ENCODE results near the gene NF1. TPM values are rescaled to one million over a fixed set of nuclear protein-coding genes. Genes with fewer than 3 reads are reported as not detected.
"Not testable (repeated sequence)": the region's sequence is repeated elsewhere in the genome, so short reads cannot be mapped to it uniquely, and the experiment has no call there.

Gene NF1
- total RNA-seq, 2 donors from 2014 or later: 38.5 to 49.1 TPM

DNA sequence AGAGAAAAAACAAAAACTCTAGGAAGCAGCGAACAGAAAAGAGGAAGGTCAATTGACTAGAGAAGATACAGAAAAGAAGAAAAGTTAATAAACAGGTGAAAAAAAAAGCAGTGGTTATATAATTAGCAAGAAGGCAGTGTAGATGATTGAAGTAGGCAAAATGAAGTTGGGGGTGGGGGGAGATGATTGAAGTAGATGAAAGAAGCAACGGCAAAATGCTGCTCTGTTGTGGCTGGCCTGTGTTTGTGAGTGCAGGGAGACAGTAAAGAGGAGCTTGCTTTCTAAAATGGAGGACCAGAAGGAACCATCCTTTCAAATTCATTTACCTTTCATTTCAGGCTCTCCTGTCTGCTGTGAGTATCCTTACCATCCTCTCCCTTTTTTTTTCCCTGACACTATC, 215.5 kb downstream of the NF1 start:
- H3K4me1 ChIP-seq: no peaks in the 10 kb centered on the region
- H3K9ac ChIP-seq (ENCODE audit: low read depth in 2 of 2, low read length in 2 of 2): no peak overlapping the region
- no peaks in the 10 kb centered on the region for H3K9me3 ChIP-seq
- H3K27me3 ChIP-seq: no peaks in the 10 kb centered on the region
- peak overlapping the region; percentile 2 for H3K4me3 ChIP-seq
- intact Hi-C loops (cut with DNase I): no loop called here
- DNase-seq: no peak
- peak overlapping the region; percentile 53 for H3K27ac ChIP-seq
- TF ChIP-seq CTCF (IDR thresholded peaks at IDR 0.05): no peak
- H3K36me3 ChIP-seq: no peaks in the 10 kb centered on the region

DNA sequence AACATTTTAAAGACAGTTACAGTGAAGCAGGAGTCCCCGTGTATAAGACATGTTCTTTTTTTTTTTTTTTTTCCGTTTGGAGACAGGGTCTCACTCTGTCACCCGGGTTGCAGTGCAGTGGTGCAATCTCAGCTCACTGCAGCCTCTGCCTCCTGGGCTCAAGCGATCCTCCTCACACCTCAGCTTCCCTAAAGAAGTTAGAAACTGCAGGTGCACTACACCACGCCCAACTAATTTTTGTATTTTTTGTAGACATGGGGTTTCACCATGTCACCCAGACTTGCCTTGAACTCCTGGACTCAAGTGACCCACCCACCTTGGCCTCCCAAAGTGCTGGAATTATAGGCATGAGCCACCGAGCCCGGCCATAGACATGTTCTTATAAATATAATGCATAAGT, 216.1 kb downstream of the NF1 start:
- H3K36me3 ChIP-seq: no peaks in the 10 kb centered on the region
- no peak overlapping the region for H3K4me3 ChIP-seq
- no peak for DNase-seq
- no peaks in the 10 kb centered on the region for H3K27me3 ChIP-seq
- intact Hi-C loops (cut with DNase I): no loop called here
- H3K9me3 ChIP-seq: no peaks in the 10 kb centered on the region
- TF ChIP-seq CTCF (IDR thresholded peaks at IDR 0.05): no peak
- peak overlapping the region; percentile 53 for H3K27ac ChIP-seq
- H3K9ac ChIP-seq (ENCODE audit: low read depth in 2 of 2, low read length in 2 of 2): no peak overlapping the region
- no peaks in the 10 kb centered on the region for H3K4me1 ChIP-seq

GRCh38 chr17:31311526-31311925, 216.7 kb downstream of the NF1 start:
- H3K27me3 ChIP-seq: no peaks in the 10 kb centered on the region
- H3K27ac ChIP-seq: peak overlapping the region; percentile 53
- TF ChIP-seq CTCF (IDR thresholded peaks at IDR 0.05): no peak
- H3K9me3 ChIP-seq: no peaks in the 10 kb centered on the region
- peak overlapping the region in 1 of 2 donors; percentile 46 for H3K9ac ChIP-seq (ENCODE audit: low read depth in 2 of 2, low read length in 2 of 2)
- no peaks in the 10 kb centered on the region for H3K4me1 ChIP-seq
- H3K36me3 ChIP-seq: no peaks in the 10 kb centered on the region
- intact Hi-C loops (cut with DNase I): no loop called here
- no peak for DNase-seq
- peak overlapping the region; percentile 25 for H3K4me3 ChIP-seq

DNA sequence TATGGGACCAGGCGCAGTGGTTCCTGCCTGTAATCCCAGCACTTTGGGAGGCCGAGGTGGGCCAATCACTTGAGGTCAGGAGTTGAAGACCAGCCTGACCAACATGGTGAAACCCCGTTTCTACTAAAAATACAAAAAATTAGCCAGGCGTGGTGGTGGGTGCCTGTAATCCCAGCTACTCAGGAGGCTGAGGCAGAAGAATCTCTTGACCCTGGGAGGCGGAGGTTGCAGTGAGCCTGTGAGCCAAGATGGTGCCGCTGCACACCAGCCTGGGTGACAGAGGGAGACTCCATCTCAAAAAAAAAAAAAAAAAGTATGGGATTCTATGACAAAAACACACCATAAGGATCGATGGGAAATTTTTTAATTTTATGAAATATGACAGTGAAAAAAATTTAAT, 217.4 kb downstream of the NF1 start:
- DNase-seq; H3K27me3 ChIP-seq; intact Hi-C loops (cut with DNase I); H3K9ac ChIP-seq (ENCODE audit: low read depth in 2 of 2, low read length in 2 of 2); H3K4me1 ChIP-seq; H3K9me3 ChIP-seq; H3K36me3 ChIP-seq: not testable (repeated sequence)
- Histone ChIP-seq H3K4me3 (peak overlapping the region; percentile 25), H3K27ac (peak overlapping the region; percentile 53)

DNA sequence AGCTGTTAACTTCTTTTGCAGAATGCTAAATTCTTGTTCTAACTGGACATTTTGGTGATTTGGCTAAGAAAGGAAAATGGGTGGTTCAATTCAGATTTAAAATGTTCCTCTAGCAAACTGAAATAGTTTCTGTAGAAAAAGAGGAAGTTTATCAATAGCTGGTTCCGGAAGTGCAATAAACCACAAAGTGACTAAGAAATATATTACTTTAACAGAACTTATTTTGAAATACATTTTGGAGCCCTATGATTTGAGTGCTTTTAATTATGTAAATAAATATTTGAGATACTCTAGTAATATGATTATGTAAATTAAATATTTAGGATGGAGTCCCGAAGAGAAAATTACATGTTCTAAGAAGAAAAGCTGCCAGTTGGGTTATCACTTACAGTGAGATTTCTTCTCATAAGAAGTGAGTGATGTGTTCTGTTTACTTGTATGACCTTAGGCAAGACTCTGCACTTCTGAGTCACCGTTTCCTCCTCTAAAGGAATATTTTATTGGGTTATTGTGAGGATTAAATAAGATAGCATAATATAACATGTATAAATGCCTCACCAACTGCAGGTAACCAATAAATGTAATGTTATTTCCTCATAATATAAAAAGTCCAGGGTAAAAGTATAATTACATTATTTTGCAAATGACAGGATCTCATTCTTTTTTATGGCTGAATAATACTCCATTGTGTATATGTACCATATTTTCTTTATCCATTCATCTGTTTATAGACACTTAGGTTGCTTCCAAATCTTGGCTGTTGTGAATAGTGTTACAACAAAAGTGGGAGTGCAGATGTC, 219.4 kb downstream of the NF1 start, which contains the start of gene EVI2B:
Gene EVI2B (minus strand): TSS at position 73 of the 800 bp plus-strand sequence. CDS start 8,445 bp downstream, outside the sequence.
- Histone ChIP-seq H3K9ac (ENCODE audit: low read depth in 2 of 2, low read length in 2 of 2) (no peak within 1 kb of the TSS), H3K27me3 (no peaks in the 10 kb centered on the region), H3K9me3 (no peaks in the 10 kb centered on the region), H3K36me3 (no peaks in the 10 kb centered on the region), H3K4me1 (no peaks in the 10 kb centered on the region), H3K27ac (peak within 1 kb of the TSS; percentile 75), H3K4me3 (peak within 1 kb of the TSS; percentile 25)
- no peak for DNase-seq
- intact Hi-C loops (cut with DNase I): no loop called here
- no peak for TF ChIP-seq CTCF (IDR thresholded peaks at IDR 0.05)

- DNase-seq: no peak
- no peak overlapping the region for H3K4me3 ChIP-seq
- no peaks in the 10 kb centered on the region for H3K9me3 ChIP-seq
- H3K27ac ChIP-seq: peak overlapping the region; percentile 75
- H3K4me1 ChIP-seq: no peaks in the 10 kb centered on the region
- no peaks in the 10 kb centered on the region for H3K36me3 ChIP-seq
- no peak overlapping the region for H3K9ac ChIP-seq (ENCODE audit: low read depth in 2 of 2, low read length in 2 of 2)
- no peaks in the 10 kb centered on the region for H3K27me3 ChIP-seq
- intact Hi-C loops (cut with DNase I): no loop called here
- TF ChIP-seq CTCF (IDR thresholded peaks at IDR 0.05): no peak
Observed at GRCh38 chr17:31314782-31315100, 220.0 kb downstream of the NF1 start.

Measured in colonic mucosa (tissue), 4 donors.